ENCODE measurements around the gene PRDM16.

The PRDM16 gene

DNA sequence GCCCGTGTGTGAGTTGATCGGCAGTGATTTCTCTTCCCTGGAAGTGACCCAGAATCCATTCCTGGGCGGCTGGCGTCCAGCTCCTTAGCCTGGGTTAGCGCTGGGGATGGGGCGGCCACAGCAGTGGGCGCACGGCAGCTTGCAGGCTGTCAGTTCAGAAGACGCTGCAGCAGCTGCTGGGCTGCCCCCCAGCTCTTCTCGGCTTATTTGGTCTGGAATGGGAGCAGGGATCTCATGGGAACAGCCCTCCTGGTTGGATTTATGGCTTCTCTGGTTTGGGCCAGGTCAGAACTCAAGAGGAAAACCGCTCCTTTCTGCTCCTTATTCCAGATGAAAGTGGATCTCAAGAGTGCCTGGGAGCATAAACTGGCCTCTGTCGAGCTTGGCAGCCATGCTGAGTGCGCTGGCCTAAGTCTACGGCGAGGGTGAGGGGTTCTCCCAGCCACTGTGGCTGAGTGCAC lies 148.2 kb downstream of the PRDM16 start:
- no peak for DNase-seq

- no peak for DNase-seq
These were observed 149.1 kb downstream of the PRDM16 start for GRCh38 chr1:3217979-3218679.

- DNase-seq: no peak
These were observed 150.2 kb downstream of the PRDM16 start for GRCh38 chr1:3219005-3219790.

DNA sequence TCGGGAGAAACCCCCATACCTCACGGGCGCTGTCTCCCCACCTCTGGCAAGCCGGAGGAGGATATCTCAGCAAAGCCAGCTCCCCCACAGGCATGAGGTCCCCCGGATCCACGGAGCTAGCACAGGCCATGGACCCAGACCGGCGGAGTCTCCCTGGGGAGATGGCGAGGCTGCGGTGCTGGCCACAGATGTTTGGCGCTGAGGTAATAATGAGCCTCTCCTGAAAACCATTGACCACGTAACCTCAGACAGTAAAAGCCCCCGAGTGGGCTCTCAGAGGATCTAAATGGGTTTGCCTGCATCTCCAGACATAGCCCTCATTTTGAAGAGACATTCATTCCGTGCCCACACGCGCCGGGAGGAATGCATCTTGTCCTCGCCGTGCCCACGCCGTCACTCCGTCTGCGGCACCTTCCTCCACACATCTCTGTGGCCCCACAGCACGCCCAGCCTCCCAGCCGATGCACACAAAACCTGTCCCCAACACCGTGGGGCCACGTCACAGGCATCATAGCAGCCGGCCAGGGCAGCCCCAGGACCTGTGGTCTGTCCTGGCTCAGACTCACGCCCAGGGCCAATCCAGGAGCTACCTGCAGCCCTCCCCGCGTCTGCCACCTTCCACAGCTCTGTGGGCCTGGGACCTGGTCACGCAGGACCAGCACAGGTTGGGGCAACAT lies 150.9 kb downstream of the PRDM16 start:
- no peak for DNase-seq

- DNase-seq: no peak
These were observed 152.4 kb downstream of the PRDM16 start for GRCh38 chr1:3221112-3222041.

DNA sequence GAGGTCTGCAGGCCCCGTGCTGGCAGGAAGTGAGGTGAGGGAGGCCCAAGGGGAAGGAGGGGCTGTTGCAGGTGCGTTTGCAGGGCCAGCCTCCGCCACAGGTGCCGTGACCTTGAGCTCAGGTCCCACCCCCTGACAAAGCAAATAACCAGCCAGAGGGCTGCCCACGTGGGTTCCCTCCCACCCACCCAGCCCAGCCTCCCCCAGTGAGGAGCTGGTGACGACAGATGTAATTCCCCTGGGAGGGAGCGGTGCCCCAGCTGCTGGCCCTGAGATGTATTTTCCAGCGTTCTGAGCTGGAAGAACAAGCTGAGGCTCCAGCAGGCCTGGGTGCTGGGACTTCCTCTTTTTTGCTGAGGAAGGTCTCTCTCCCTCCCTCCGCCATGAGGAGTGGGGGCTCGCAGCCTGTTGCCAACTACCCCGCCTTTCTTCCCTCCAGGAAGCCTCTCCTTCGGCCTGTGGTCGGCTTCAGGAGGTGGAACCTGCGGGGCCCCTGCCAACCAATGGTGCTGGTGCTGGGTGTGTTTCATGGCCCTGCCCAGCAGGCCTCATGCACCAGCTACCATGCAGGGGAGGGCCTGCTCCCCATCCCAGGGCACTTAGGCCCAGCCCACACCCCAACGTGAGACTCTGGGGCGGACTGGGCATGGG lies 153.2 kb downstream of the PRDM16 start:
- DNase-seq: no peak

DNA sequence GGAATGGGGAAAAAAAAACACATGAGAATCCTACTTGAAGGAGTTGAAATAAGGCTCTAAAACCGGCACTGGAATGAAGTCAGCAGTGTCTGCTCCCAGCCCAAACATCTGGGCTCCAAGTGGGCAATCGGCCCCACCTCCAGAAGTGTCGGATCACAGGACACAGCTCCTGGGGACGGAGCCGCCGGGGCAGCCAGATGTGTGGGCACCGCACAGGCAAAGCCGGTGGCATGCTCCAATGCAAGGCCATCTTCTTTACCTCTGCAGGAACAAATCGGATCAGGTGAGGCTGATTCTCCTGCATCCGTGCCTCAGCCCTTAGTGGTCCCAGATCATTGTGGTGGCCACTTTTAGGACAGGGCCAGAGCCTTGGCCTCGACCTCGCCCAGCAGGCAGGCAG lies 156.7 kb downstream of the PRDM16 start:
- no peak for DNase-seq

- no peak for DNase-seq
These were observed 157.2 kb downstream of the PRDM16 start for GRCh38 chr1:3226191-3226590.

DNA sequence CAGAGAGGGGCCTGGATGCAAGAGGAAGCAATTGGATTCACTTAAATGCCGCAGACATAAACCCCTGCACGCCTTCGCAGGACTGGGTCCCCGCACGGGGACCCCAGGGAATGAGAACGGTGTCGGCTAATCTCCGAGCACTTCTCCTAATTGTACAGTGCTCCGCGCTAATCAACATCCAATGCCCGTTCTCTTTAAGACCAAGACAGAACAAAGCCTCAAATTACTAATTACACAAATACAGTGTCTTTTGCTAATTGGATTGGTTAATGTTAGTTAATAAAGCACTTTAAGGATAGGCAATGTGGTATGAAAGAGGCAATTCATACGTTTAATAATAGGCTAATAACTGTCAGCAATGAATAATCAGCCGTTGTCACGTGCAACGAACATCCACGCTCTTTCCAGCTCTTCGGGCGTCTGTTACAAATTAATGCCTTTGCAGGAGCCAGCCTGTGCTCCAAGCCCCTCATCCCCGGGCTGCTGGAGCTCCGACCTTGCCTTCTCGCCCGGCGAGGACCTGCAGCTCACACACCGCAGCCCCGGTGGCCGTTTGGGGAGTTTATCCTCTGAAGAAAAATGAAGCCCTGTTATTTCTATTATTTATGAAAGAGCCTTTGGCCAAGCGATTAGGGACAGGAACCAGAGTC lies 157.8 kb downstream of the PRDM16 start:
- DNase-seq: no peak

- no peak for DNase-seq
These were observed 158.3 kb downstream of the PRDM16 start for GRCh38 chr1:3227351-3227704.

- no peak for DNase-seq
These were observed 158.9 kb downstream of the PRDM16 start for GRCh38 chr1:3227893-3228292.

DNA sequence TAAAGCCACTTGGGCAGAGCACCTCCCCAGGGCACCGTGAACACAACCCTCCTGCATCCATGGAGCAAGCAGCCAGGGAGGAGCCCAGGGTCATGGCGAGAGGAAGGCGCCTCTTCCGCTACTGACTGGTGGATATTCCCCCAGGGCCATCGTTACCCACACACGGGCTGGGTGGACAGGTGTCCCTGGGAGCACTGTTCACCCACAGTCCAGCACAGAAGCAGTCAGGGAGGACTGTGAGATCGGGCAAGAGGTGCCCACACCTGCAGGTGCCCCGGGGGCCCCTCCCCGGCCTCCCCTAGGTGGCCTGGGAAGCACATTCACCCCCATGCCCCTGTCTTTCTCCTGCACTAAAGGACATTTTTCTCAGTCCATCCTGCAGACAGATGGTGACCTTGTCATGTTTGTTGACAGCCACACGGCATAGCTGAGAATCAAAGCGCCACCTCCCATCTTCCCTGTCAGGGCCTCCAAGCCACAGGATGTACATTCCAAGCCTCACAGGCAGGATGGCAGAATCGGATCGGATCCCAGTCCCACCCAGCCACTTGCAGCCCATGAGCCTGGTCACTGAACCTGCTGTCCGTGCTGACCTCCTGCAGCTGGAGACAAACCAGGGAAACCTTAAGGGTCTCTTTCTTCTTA lies 160.2 kb downstream of the PRDM16 start:
- DNase-seq: no peak

DNA sequence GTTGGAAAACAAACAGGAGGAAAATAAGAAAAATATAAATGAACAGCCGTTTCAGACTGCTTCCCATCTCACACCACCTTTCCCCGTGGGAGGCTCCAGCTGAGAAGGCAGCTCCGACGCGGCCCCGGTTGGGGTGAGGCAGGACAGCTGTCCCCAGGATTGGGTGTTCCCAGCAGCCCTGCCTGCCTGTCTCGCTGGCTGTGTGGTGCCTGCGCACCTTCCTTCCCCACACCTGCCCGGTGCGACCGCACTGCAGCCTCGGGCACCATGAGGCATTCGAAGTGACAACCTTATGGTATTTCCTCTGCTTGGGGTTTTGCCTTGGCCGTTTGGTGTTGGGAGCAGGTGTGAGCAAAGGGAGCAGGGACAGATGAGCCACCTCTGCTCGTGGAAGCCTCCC lies 161.6 kb downstream of the PRDM16 start:
- no peak for DNase-seq

DNA sequence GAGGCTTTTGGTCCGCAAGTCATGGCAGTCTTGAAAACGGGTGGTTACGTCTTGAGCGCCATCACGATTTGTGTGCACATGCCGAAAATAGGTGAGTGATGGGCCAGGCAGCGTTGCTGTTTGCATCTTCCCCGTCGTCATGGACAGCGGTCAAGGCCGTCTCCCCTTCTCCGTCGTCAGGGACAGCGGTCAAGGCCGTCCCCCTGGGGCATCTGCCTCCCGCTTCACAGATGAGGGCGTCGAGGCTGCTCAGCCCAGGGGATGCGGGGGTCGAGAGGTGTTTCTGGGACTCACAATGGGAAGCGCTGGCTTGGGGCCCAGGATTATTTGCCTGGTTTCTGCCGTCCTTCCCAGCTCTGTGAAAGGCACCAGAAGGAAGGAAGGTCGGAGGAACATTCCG lies 162.2 kb downstream of the PRDM16 start:
- DNase-seq: no peak

- DNase-seq: no peak
These were observed 162.8 kb downstream of the PRDM16 start for GRCh38 chr1:3231826-3232225.

GRCh38 chr1:3233031-3233430 lies 164.0 kb downstream of the PRDM16 start:
- no peak for DNase-seq

- DNase-seq: no peak
These were observed 164.5 kb downstream of the PRDM16 start for GRCh38 chr1:3233551-3233950.

- no peak for DNase-seq
These were observed 165.3 kb downstream of the PRDM16 start for GRCh38 chr1:3234281-3234680.

- no peak for DNase-seq
These were observed 166.0 kb downstream of the PRDM16 start for GRCh38 chr1:3234956-3235355.

- DNase-seq: no peak
These were observed 166.5 kb downstream of the PRDM16 start for GRCh38 chr1:3235496-3235895.

GRCh38 chr1:3236361-3236760 lies 167.4 kb downstream of the PRDM16 start:
- DNase-seq: no peak
